ENCODE results near the gene HOXD1. TPM values are rescaled to one million over a fixed set of nuclear protein-coding genes. Genes with fewer than 3 reads are reported as not detected.

HOXD1 gene
- total and polyA plus RNA-seq, 2 donors (not counting 3 experiments of a cell fraction or from before 2014, with no cell fraction given), result 6.6 to 10.4 TPM

DNA sequence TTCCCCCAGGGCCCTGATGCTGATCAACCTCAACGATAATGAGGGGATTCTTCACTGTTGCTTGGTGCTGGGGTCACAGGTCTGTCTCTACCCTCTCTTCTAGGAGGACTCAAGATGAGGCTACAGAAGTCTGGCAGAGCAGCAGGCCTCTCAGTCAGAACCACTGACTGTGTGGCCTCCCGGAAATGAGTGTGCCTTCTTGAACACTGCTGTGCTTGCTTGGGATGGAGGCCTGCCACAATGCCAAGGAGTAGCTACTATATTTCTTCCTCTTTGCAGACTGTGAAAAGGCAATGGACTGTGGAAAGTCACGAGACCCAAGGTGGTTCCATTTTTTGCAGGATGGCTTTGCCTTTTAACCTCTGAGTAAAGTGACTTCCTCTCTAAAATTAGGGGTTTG lies 5.8 kb upstream of the HOXD1 start:
- no peaks in the 10 kb centered on the region for H3K9me1 ChIP-seq (replicated peaks; ENCODE audit: control insufficient read depth, extremely low read depth, insufficient read depth, low read length)
- H3K9me3 ChIP-seq (replicated peaks; ENCODE audit: control insufficient read depth, insufficient read depth, low read length), result no peaks in the 10 kb centered on the region
- H3K9ac ChIP-seq (replicated peaks; ENCODE audit: extremely low read depth, insufficient read depth, low read length), result no peak overlapping the region
- H3K4me3 ChIP-seq (replicated peaks in 1 of 3; ENCODE audit: insufficient read depth in 1 of 3, low read depth in 1 of 3, low read length in 3 of 3), result no peak overlapping the region
- intact Hi-C loops (cut with micrococcal nuclease) (no loop called here), dilution Hi-C loops (cut with MboI; ENCODE audit: extremely low pct_ligation_motif_present, low sequenced_read_pairs) (no loop called here)
- H3K36me3 ChIP-seq (ENCODE audit: control insufficient read depth in 2 of 2, extremely low read depth in 1 of 2, insufficient read depth in 2 of 2, low read length in 2 of 2), result no peaks in the 10 kb centered on the region
- H3K27me3 ChIP-seq (ENCODE audit: control insufficient read depth in 2 of 2, insufficient read depth in 2 of 2, low read length in 2 of 2), result no peaks in the 10 kb centered on the region
- DNase-seq (ENCODE audit: low read depth, low spot score), result peak; percentile 9
- no peaks in the 10 kb centered on the region for H4K20me1 ChIP-seq (replicated peaks; ENCODE audit: control insufficient read depth, extremely low read depth, insufficient read depth, low read length)
- no peak overlapping the region for H2AFZ ChIP-seq (ENCODE audit: low read depth, low read length)
- ChIA-PET POLR2A (no interaction called here), CTCF (interaction anchor here (1.0 to 6.6 kb wide), 2 partner anchors 273 to 372 kb away, joined by 3 to 58 read pairs; no protein-coding TSS in a partner anchor)
- H3K79me2 ChIP-seq (ENCODE audit: control insufficient read depth, insufficient read depth, low read length), result peaks cover 2% of the 10 kb centered on the region
- BruUV-seq (replicated peaks), result no TSS peak
- no peak for FAIRE-seq
- H3K4me1 ChIP-seq (ENCODE audit: control insufficient read depth, extremely low read depth, insufficient read depth, low read length), result peaks cover 25% of the 10 kb centered on the region
- TF ChIP-seq POLR2A (IDR thresholded peaks at IDR 0.05; ENCODE audit: low read depth, low read length) (no peak), GATA2 (IDR thresholded peaks at IDR 0.05; ENCODE audit: insufficient read depth, insufficient read length, low read depth, low read length) (no peak), FOS (IDR thresholded peaks at IDR 0.05; ENCODE audit: borderline replicate concordance, insufficient read depth, low read length) (no peak), JUN (IDR thresholded peaks at IDR 0.05; ENCODE audit: borderline replicate concordance, insufficient read depth, insufficient read length, low read depth) (no peak), CTCF (IDR thresholded peaks at IDR 0.05; ENCODE audit: extremely low read depth in 1 of 2, insufficient read depth in 1 of 2, low read depth in 1 of 2, low read length in 2 of 2) (no peak), MYC (IDR thresholded peaks at IDR 0.05; ENCODE audit: low read depth, low read length) (no peak), POLR2AphosphoS5 (IDR thresholded peaks at IDR 0.05; ENCODE audit: insufficient read depth, low read depth, low read length) (no peak), EZH2 (IDR thresholded peaks at IDR 0.05; ENCODE audit: borderline replicate concordance, low read depth, low read length, severe bottlenecking) (no peak)
- TF ChIP-seq, protein P1, sequence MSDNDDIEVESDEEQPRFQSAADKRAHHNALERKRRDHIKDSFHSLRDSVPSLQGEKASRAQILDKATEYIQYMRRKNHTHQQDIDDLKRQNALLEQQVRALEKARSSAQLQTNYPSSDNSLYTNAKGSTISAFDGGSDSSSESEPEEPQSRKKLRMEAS (IDR thresholded peaks at IDR 0.05; ENCODE audit: insufficient read depth, insufficient read length), result no peak
- H3K27ac ChIP-seq (ENCODE audit: insufficient read depth, low read depth, low read length), result no peak overlapping the region
- H3K4me2 ChIP-seq (ENCODE audit: insufficient read depth, low read length), result no peak overlapping the region

Data from endothelial cell of umbilical vein (primary cell).